Colonic mucosa (tissue), 4 donors: ENCODE results near the gene NNMT. TPM values are rescaled to one million over a fixed set of nuclear protein-coding genes. Genes with fewer than 3 reads are reported as not detected.

Experiments used
- DNase-seq: peaks from one replicate; pipeline ENCODE4 v3.0.0-alpha.2; 2020
- H3K27ac ChIP-seq: fragments of 200-600 bp; one replicate; pipeline ENCODE4 v1.8.0; 2021
- H3K27me3 ChIP-seq: fragments of 200-600 bp; one replicate; pipeline ENCODE4 v1.8.0; 2021
- H3K36me3 ChIP-seq: fragments of 200-600 bp; one replicate; pipeline ENCODE4 v1.8.0; 2021
- H3K4me1 ChIP-seq: fragments of 200-600 bp; one replicate; pipeline ENCODE4 v1.8.0; 2021; ENCODE audit warnings: mild to moderate bottlenecking
- H3K4me3 ChIP-seq: fragments of 200-600 bp; one replicate; pipeline ENCODE4 v1.8.0; 2021
- H3K9ac ChIP-seq, 2 donors: one replicate each; pipeline ENCODE4 v1.7.0; 2013; ENCODE audit warnings: control low read depth in 2 of 2, low read depth in 2 of 2, low read length in 2 of 2
- H3K9me3 ChIP-seq: fragments of 200-600 bp; one replicate; pipeline ENCODE4 v1.8.0; 2021
- CTCF ChIP-seq: fragments of 200-600 bp; IDR thresholded peaks from one replicate; pipeline ENCODE4 v1.8.0; 2022; ENCODE audit warnings: antibody characterized with exemption, mild to moderate bottlenecking
- intact Hi-C: fragments of 100-400 bp; cut with DNase I; formaldehyde crosslinking; loops from one replicate; pipeline ENCODE4 v1.14.1; 2022
- total RNA-seq, 2 donors: library from RNA; stranded (reverse); fragmentation: NEBNext Ultra II Directional in 1 of 2; extraction: Animal tissue kit (Norgen Biotek cat#: 25700) in 1 of 2; gene quantifications; one replicate each; pipeline ENCODE4 v1.2.1, GENCODE V29; 2021
- donor health status: healthy.
- donor health status: DM: no; HTN: no; CAD: no.
- donor health status: DM: no; HTN: no; CAD: no.

The NNMT gene
- total RNA-seq, 2 donors from 2014 or later, result 13.7 to 41.3 TPM

- H3K4me1 ChIP-seq, result no peaks in the 10 kb centered on the region
- H3K27ac ChIP-seq, result no peak overlapping the region
- intact Hi-C loops, result no loop called here
- no peak for TF ChIP-seq CTCF
- H3K36me3 ChIP-seq, result no peaks in the 10 kb centered on the region
- no peak overlapping the region for H3K9ac ChIP-seq
- no peaks in the 10 kb centered on the region for H3K27me3 ChIP-seq
- no peak for DNase-seq
- H3K9me3 ChIP-seq, result no peaks in the 10 kb centered on the region
- no peak overlapping the region for H3K4me3 ChIP-seq
These were observed 23.6 kb downstream of the NNMT start for GRCh38 chr11:114319716-114320328.

- Histone ChIP-seq H3K9ac (no peak overlapping the region), H3K36me3 (no peaks in the 10 kb centered on the region), H3K27me3 (no peaks in the 10 kb centered on the region), H3K9me3 (no peaks in the 10 kb centered on the region), H3K4me1 (no peaks in the 10 kb centered on the region), H3K4me3 (no peak overlapping the region), H3K27ac (no peak overlapping the region)
- DNase-seq, result no peak
- intact Hi-C loops, result no loop called here
- TF ChIP-seq CTCF, result no peak
These were observed 25.5 kb downstream of the NNMT start for GRCh38 chr11:114321621-114322257.

GRCh38 chr11:114322934-114323333 lies 26.7 kb downstream of the NNMT start:
- no peak overlapping the region for H3K4me3 ChIP-seq
- no peak overlapping the region for H3K27ac ChIP-seq
- H3K4me1 ChIP-seq, result no peaks in the 10 kb centered on the region
- intact Hi-C loops, result no loop called here
- DNase-seq, result no peak
- H3K36me3 ChIP-seq, result no peaks in the 10 kb centered on the region
- no peaks in the 10 kb centered on the region for H3K9me3 ChIP-seq
- no peak overlapping the region for H3K9ac ChIP-seq
- no peaks in the 10 kb centered on the region for H3K27me3 ChIP-seq
- TF ChIP-seq CTCF, result no peak

- H3K4me3 ChIP-seq, result no peak overlapping the region
- H3K9ac ChIP-seq, result no peak overlapping the region
- no peak overlapping the region for H3K27ac ChIP-seq
- H3K4me1 ChIP-seq, result no peaks in the 10 kb centered on the region
- intact Hi-C loops, result no loop called here
- DNase-seq, result no peak
- H3K9me3 ChIP-seq, result no peaks in the 10 kb centered on the region
- no peaks in the 10 kb centered on the region for H3K36me3 ChIP-seq
- H3K27me3 ChIP-seq, result no peaks in the 10 kb centered on the region
- TF ChIP-seq CTCF, result no peak
These were observed 30.0 kb downstream of the NNMT start for GRCh38 chr11:114326151-114326550.

- no peak for TF ChIP-seq CTCF
- H3K27me3 ChIP-seq, result no peaks in the 10 kb centered on the region
- intact Hi-C loops, result no loop called here
- H3K36me3 ChIP-seq, result no peaks in the 10 kb centered on the region
- H3K4me3 ChIP-seq, result no peak overlapping the region
- H3K9ac ChIP-seq, result no peak overlapping the region
- H3K9me3 ChIP-seq, result no peaks in the 10 kb centered on the region
- H3K27ac ChIP-seq, result no peak overlapping the region
- no peaks in the 10 kb centered on the region for H3K4me1 ChIP-seq
- no peak for DNase-seq
These were observed 30.6 kb downstream of the NNMT start for GRCh38 chr11:114326776-114327175.
